K562 (cell line): Measurements from ENCODE around the gene CENPV. TPM values are rescaled to one million over a fixed set of nuclear protein-coding genes. Genes with fewer than 3 reads are reported as not detected.
"Not testable (repeated sequence)": the region's sequence is repeated elsewhere in the genome, so short reads cannot be mapped to it uniquely, and the experiment has no call there.

Source experiments
- ATAC-seq: fragments of 200-7000 bp; cut with Tn5 transposase; 3 replicates; pipeline ENCODE4 v1.9.1; 2020; ENCODE audit warnings: moderate library complexity
- BruUV-seq: library from RNA; stranded (reverse); fragments of 400-500 nt; replicated peaks from 2 replicates; lab custom pipeline; 2021; lab: Mats Ljungman, UMichigan
- CTCF ChIA-PET: fragments of 300-600 bp; formaldehyde crosslinking; extraction: SDS; loops from one replicate; lab custom pipeline; 2021; ENCODE audit warnings: low intra/inter-chr PET ratio; lab: Yijun Ruan, JAX
- POLR2A ChIA-PET: fragments of 300-600, 350-650 bp; sonication (Branson Sonifier 250); formaldehyde crosslinking; extraction: SDS; loops from one replicate; lab custom pipeline; 2021; ENCODE audit warnings: antibody characterized with exemption, inconsistent platforms; lab: Yijun Ruan, JAX
- DNase-seq, 4 experiments: peaks; one replicate each; pipeline versions ENCODE4 v3.0.0 to v3.0.0-alpha.2; 2011 to 2018; ENCODE audit warnings: low spot score in 3 of 4, mixed read lengths in 3 of 4; ENCODE audit errors: extremely low read depth in 1 of 4
- FAIRE-seq: peaks from 2 replicates; lab custom pipeline; 2011; peaks lifted over from hg19 to GRCh38; lab: Jason Lieb, UNC
- H2AFZ ChIP-seq: 2 replicates; pipeline ENCODE4 v1.6.0; 2011; ENCODE audit warnings: low read depth, low read length, control low read depth, inconsistent platforms
- H3K27ac ChIP-seq: fragments of 200-600 bp; 3 replicates; pipeline ENCODE4 v1.8.0; 2011; ENCODE audit warnings: low read depth, mild to moderate bottlenecking, control low read depth, inconsistent platforms, low read length, moderate library complexity, mixed read lengths; ENCODE audit errors: extremely low read depth
- H3K27me3 ChIP-seq, 2 experiments: fragments of 300-600 bp in 1 of 2; 2 replicates in 1 of 2; 3 replicates in 1 of 2; pipeline versions ENCODE4 v1.6.0 to v1.8.0; 2011; ENCODE audit warnings: inconsistent platforms in 2 of 2, low read length in 2 of 2, mild to moderate bottlenecking in 1 of 2, mixed read lengths in 1 of 2, moderate library complexity in 1 of 2; ENCODE audit not compliant: control insufficient read depth in 2 of 2, insufficient read depth in 2 of 2
- H3K36me3 ChIP-seq: fragments of 300-600 bp; 3 replicates; pipeline ENCODE4 v1.8.0; 2011; ENCODE audit warnings: mild to moderate bottlenecking, low read length, inconsistent platforms; ENCODE audit not compliant: control insufficient read depth, insufficient read depth
- H3K4me1 ChIP-seq, 2 experiments: fragments of 200-600 bp in 1 of 2; replicated peaks in 1 of 2; 2 replicates in 1 of 2; 3 replicates in 1 of 2; pipeline versions ENCODE4 v1.5.1 to v1.8.0; 2011; ENCODE audit warnings: inconsistent platforms in 2 of 2, low read length in 2 of 2, mild to moderate bottlenecking in 1 of 2, mixed read lengths in 1 of 2, moderate library complexity in 1 of 2; ENCODE audit not compliant: control insufficient read depth in 2 of 2, insufficient read depth in 2 of 2
- H3K4me2 ChIP-seq: 2 replicates; pipeline ENCODE4 v1.6.1; 2011; ENCODE audit warnings: low read length, control low read depth, inconsistent platforms, mixed read lengths; ENCODE audit not compliant: insufficient read depth
- H3K4me3 ChIP-seq: fragments of 200-600 bp; sonication (generic), shearing (Covaris generic); 2 replicates; pipeline ENCODE4 v1.5.1; 2016; ENCODE audit warnings: control low read depth, inconsistent platforms
- H3K79me2 ChIP-seq: fragments of 200-600 bp; 3 replicates; pipeline ENCODE4 v1.8.0; 2011; ENCODE audit warnings: low read length, inconsistent platforms; ENCODE audit not compliant: control insufficient read depth, insufficient read depth
- H3K9ac ChIP-seq, 2 experiments: 2 replicates each; pipeline versions ENCODE4 v1.6.0 to v1.6.1; 2011; ENCODE audit warnings: low read depth in 2 of 2, low read length in 2 of 2, control low read depth in 1 of 2, inconsistent platforms in 1 of 2, mild to moderate bottlenecking in 1 of 2, mixed read lengths in 1 of 2; ENCODE audit not compliant: insufficient read depth in 1 of 2
- H3K9me1 ChIP-seq: one replicate; pipeline ENCODE4 v1.6.0; 2011; ENCODE audit warnings: inconsistent platforms, mild to moderate bottlenecking, low read length, moderate library complexity; ENCODE audit not compliant: control insufficient read depth, insufficient read depth
- H3K9me3 ChIP-seq: replicated peaks from 2 replicates; pipeline ENCODE4 v1.5.1; 2011; ENCODE audit warnings: low read depth, low read length, inconsistent platforms; ENCODE audit not compliant: control insufficient read depth, insufficient read depth
- H4K20me1 ChIP-seq: replicated peaks from 2 replicates; pipeline ENCODE4 v1.6.1; 2011; ENCODE audit warnings: low read length, inconsistent platforms, mixed read lengths; ENCODE audit not compliant: control insufficient read depth, insufficient read depth
- C11orf30 ChIP-seq: fragments of 450-650 bp; IDR thresholded peaks from 2 replicates; pipeline ENCODE4 v1.6.1; 2016; ENCODE audit warnings: low read depth, mild to moderate bottlenecking
- GABPB1 ChIP-seq: sonication (generic); formaldehyde crosslinking; IDR thresholded peaks from 2 replicates; pipeline ENCODE4 v1.8.0; 2022; ENCODE audit warnings: mild to moderate bottlenecking, missing genetic modification reagents
- JUND ChIP-seq, 2 experiments: IDR thresholded peaks; 2 replicates in 1 of 2; 3 replicates in 1 of 2; pipeline ENCODE4 v1.6.1; 2011; ENCODE audit warnings: borderline replicate concordance in 2 of 2, low read depth in 2 of 2, low read length in 2 of 2, improper control_type of control experiment in 1 of 2, missing biosample characterization in 1 of 2, missing genetic modification characterization in 1 of 2, missing genetic modification reagents in 1 of 2
- MAFG ChIP-seq: fragments of 450-650 bp; conservative IDR thresholded peaks from 2 replicates; pipeline ENCODE4 v1.6.1; 2016; ENCODE audit warnings: missing genetic modification characterization, missing compliant biosample characterization
- MAFK ChIP-seq: IDR thresholded peaks from 2 replicates; pipeline ENCODE4 v1.6.1; 2011; ENCODE audit warnings: low read length, improper control_type of control experiment
- MLX ChIP-seq, 2 experiments: fragments of 450-650 bp in 1 of 2; sonication (generic) in 1 of 2; formaldehyde crosslinking; conservative IDR thresholded peaks; 2 replicates each; pipeline versions ENCODE4 v1.4.0 to v1.8.1; 2020 to 2022; ENCODE audit warnings: mild to moderate bottlenecking in 1 of 2, missing genetic modification reagents in 1 of 2
- NFE2 ChIP-seq: IDR thresholded peaks from 2 replicates; pipeline ENCODE4 v1.6.1; 2014; ENCODE audit warnings: antibody characterized with exemption, low read depth
- ZNF121 ChIP-seq: sonication (generic); formaldehyde crosslinking; conservative IDR thresholded peaks from 2 replicates; pipeline ENCODE4 v1.8.0; 2022; ENCODE audit warnings: missing genetic modification reagents
- ZNF316 ChIP-seq: fragments of 450-650 bp; IDR thresholded peaks from 2 replicates; pipeline ENCODE4 v1.6.1; 2016
- WGBS: fragments of 100-300 bp; shearing (Covaris generic); methylation state at CpG from one replicate; pipeline ENCODE4 v1.1.6; 2016; ENCODE audit warnings: low coverage, mixed read lengths; ENCODE audit not compliant: insufficient coverage; ENCODE audit errors: missing lambda C conversion rate; 5-methylcytosine and 5-hydroxymethylcytosine counted together
- in situ Hi-C: fragments of 300-500 bp; cut with MboI; formaldehyde crosslinking; loops from 4 replicates; pipeline ENCODE4 v1.15.0; 2018; ENCODE audit warnings: inconsistent platforms, mixed read lengths
- intact Hi-C: fragments of 100-400 bp; cut with micrococcal nuclease; formaldehyde crosslinking; loops from 2 replicates; pipeline ENCODE4 v1.14.2; 2022
- polyA plus RNA-seq, 8 experiments: library from polyadenylated mRNA; depleted of rRNA in 4 of 8; stranded (reverse) in 5 of 8; unstranded in 3 of 8; fragments of >200 nt; fragmentation: Nextera tagmentation in 2 of 8; fragmentation: Illumina TruSeq in 1 of 8; extraction: Ambion mirVana in 2 of 8; extraction: Trizol in 1 of 8; gene quantifications; 2 replicates each; pipeline versions ENCODE4 v1.2.1 to v1.2.3, GENCODE V29; 2011 to 2014; ENCODE audit warnings: inconsistent platforms in 1 of 8, missing spikeins in 1 of 8
- total RNA-seq, 7 experiments: library from RNA; depleted of rRNA in 6 of 7; stranded (reverse); fragments of >200 nt in 6 of 7; fragmentation: Illumina TruSeq in 2 of 7; extraction: Trizol in 2 of 7; gene quantifications; 2 replicates each; pipeline versions ENCODE4 v1.2.1 to v1.2.3, GENCODE V29; 2011 to 2021; ENCODE audit warnings: low replicate concordance in 1 of 7
- TF ChIP-seq, protein P1 (sequence below): sonication (generic); formaldehyde crosslinking; IDR thresholded peaks from 2 replicates; pipeline ENCODE4 v1.8.0; 2022; ENCODE audit warnings: mild to moderate bottlenecking, missing genetic modification reagents, borderline replicate concordance

Gene CENPV
- total and polyA plus RNA-seq, 9 of the 15 experiments (the other 6 are each of a cell fraction or from before 2014, with no cell fraction given), result 17.8 to 131 (median 89.3) TPM

GRCh38 chr17:16398270-16399267 lies 45.3 kb upstream of the CENPV start (continued):
- TF ChIP-seq, protein P1, sequence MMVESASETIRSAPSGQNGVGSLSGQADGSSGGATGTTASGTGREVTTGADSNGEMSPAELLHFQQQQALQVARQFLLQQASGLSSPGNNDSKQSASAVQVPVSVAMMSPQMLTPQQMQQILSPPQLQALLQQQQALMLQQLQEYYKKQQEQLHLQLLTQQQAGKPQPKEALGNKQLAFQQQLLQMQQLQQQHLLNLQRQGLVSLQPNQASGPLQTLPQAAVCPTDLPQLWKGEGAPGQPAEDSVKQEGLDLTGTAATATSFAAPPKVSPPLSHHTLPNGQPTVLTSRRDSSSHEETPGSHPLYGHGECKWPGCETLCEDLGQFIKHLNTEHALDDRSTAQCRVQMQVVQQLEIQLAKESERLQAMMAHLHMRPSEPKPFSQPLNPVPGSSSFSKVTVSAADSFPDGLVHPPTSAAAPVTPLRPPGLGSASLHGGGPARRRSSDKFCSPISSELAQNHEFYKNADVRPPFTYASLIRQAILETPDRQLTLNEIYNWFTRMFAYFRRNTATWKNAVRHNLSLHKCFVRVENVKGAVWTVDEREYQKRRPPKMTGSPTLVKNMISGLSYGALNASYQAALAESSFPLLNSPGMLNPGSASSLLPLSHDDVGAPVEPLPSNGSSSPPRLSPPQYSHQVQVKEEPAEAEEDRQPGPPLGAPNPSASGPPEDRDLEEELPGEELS (CRISPR knock-in tag), result no peak
- TF ChIP-seq MLX (CRISPR knock-in tag; conservative IDR thresholded peaks at IDR 0.05) (no peak), GABPB1 (CRISPR knock-in tag) (0 out of 2 replicates have a peak, but pooled peaks have one; percentile 27)

GRCh38 chr17:16396693-16397092 lies 43.4 kb upstream of the CENPV start:
- H3K4me2 ChIP-seq; intact Hi-C loops; H2AFZ ChIP-seq; H3K4me3 ChIP-seq; H3K9me1 ChIP-seq; H3K9ac ChIP-seq; H3K36me3 ChIP-seq; in situ Hi-C loops; BruUV-seq; H4K20me1 ChIP-seq; H3K27me3 ChIP-seq; H3K79me2 ChIP-seq; CTCF ChIA-PET; H3K9me3 ChIP-seq; TF ChIP-seq JUND (tag; IDR thresholded peaks at IDR 0.05; ENCODE audit: borderline replicate concordance, low read depth, low read length): not testable (repeated sequence)
- TF ChIP-seq C11orf30, result peak; percentile 84
- peak; percentile 5; the same call in 1 of the 2 replicates for TF ChIP-seq JUND (IDR thresholded peaks at IDR 0.05; ENCODE audit: borderline replicate concordance, low read depth, low read length)
- peak; percentile 30; the same call in 1 of the 2 replicates for TF ChIP-seq MAFK
- TF ChIP-seq ZNF316, result peak; percentile 77
- 0 out of 2 replicates have a peak, but pooled peaks have one; percentile 1 for TF ChIP-seq ZNF121 (CRISPR knock-in tag)
- TF ChIP-seq MAFG (tag), result peak; percentile 80
- peak; percentile 90 for TF ChIP-seq NFE2
- 10% methylated on average over 2 of the region's 2 CpGs for WGBS
- FAIRE-seq, result peak; percentile 92
- Histone ChIP-seq H3K4me1 (peaks cover 2 to 21% of the 10 kb centered on the region in 2 experiments; a peak in 4 of 5 replicates), H3K27ac (peak overlapping the region; percentile 40; the same call in 2 of the 3 replicates)
- ATAC-seq, result peak; percentile 77
- DNase-seq, result peak in 2 of 4 experiments; percentile 3 to 68
- POLR2A ChIA-PET, result interaction anchor here (1.6 to 2.5 kb wide), 2 partner anchors 14 to 16 kb away, joined by 6 to 13 read pairs; partner anchors contain the start of gene UBB
